ENCODE results near the gene TNS1. TPM values are rescaled to one million over a fixed set of nuclear protein-coding genes. Genes with fewer than 3 reads are reported as not detected.

Gene TNS1
- total RNA-seq, 1 experiment from 2014 or later, result 4.5 TPM

- TF ChIP-seq PREB (CRISPR knock-in tag; IDR thresholded peaks at IDR 0.05; ENCODE audit: borderline replicate concordance) (no peak), ATF2 (CRISPR knock-in tag; IDR thresholded peaks at IDR 0.05; ENCODE audit: borderline replicate concordance, low read depth) (no peak), RORB (CRISPR knock-in tag; IDR thresholded peaks at IDR 0.05) (no peak), TP53 (CRISPR knock-in tag; IDR thresholded peaks at IDR 0.05) (no peak), RELA (CRISPR knock-in tag; IDR thresholded peaks at IDR 0.05; ENCODE audit: borderline replicate concordance) (no peak)
These were observed 109.4 kb downstream of the TNS1 start (continued) for GRCh38 chr2:217893440-217893839.

- no peaks in the 10 kb centered on the region for H3K4me1 Mint-ChIP-seq
- TF ChIP-seq SMAD4 (CRISPR knock-in tag; IDR thresholded peaks at IDR 0.05) (no peak), CREM (CRISPR knock-in tag; IDR thresholded peaks at IDR 0.05) (no peak), E2F5 (CRISPR knock-in tag; IDR thresholded peaks at IDR 0.05) (no peak), HMGXB4 (CRISPR knock-in tag; IDR thresholded peaks at IDR 0.05) (no peak), ZNF512 (CRISPR knock-in tag; IDR thresholded peaks at IDR 0.05; ENCODE audit: borderline replicate concordance) (no peak), PRDM15 (CRISPR knock-in tag; IDR thresholded peaks at IDR 0.05) (no peak), ATF2 (CRISPR knock-in tag; IDR thresholded peaks at IDR 0.05; ENCODE audit: borderline replicate concordance, low read depth) (no peak), IRF1 (CRISPR knock-in tag; IDR thresholded peaks at IDR 0.05) (no peak), TP53 (CRISPR knock-in tag; IDR thresholded peaks at IDR 0.05) (no peak)
- H3K27me3 Mint-ChIP-seq (ENCODE audit: low read depth), result no peaks in the 10 kb centered on the region
- H3K36me3 Mint-ChIP-seq, result no peaks in the 10 kb centered on the region
- H3K9me3 Mint-ChIP-seq, result no peaks in the 10 kb centered on the region
- no peak overlapping the region for H3K4me3 Mint-ChIP-seq
- no peak overlapping the region for H3K27ac Mint-ChIP-seq
- POLR2A ChIA-PET, result no interaction called here
- DNase-seq (ENCODE audit: low spot score) (no peak), ATAC-seq (no peak)
- CTCF ChIA-PET, result interaction anchor here (1.5 kb wide), 1 partner anchor 106 kb away, joined by 5 read pairs; no protein-coding TSS in a partner anchor
These were observed 110.2 kb downstream of the TNS1 start for GRCh38 chr2:217892560-217892959.

Data from WTC11 (cell line).